MM.1S (cell line): ENCODE results near the gene ASPHD1.

ENCODE experiments used
- CTCF ChIP-seq: fragments of 300-600 bp; sonication (generic); IDR thresholded peaks from 2 replicates; pipeline ENCODE4 v1.5.1; 2016; ENCODE audit warnings: antibody characterized with exemption, low read length, mixed read lengths
- EZH2 ChIP-seq: fragments of 300-600 bp; sonication (generic); optimal IDR thresholded peaks from 2 replicates; pipeline ENCODE3; 2017; ENCODE audit warnings: low read depth, mild to moderate bottlenecking, antibody characterized with exemption, low read length, mixed read lengths

- TF ChIP-seq CTCF (no peak), EZH2 (no peak)
Measured at GRCh38 chr16:29854520-29855100, 45.7 kb upstream of the ASPHD1 start.
